B cell (primary cell): Measurements from ENCODE around the gene AKT3. TPM values are rescaled to one million over a fixed set of nuclear protein-coding genes. Genes with fewer than 3 reads are reported as not detected.

Source experiments
- ATAC-seq: fragments of 200-7000 bp; cut with Tn5 transposase; one replicate; pipeline ENCODE4 v1.10.0; 2021; ENCODE audit warnings: low read depth, mild to moderate bottlenecking, moderate number of reproducible peaks, moderate library complexity
- CTCF ChIA-PET: fragments of 350-600 bp; sonication (Branson Sonifier 250); formaldehyde crosslinking; loops from one replicate; lab custom pipeline; 2021; ENCODE audit warnings: antibody characterized with exemption, inconsistent platforms; lab: Charles Lee
- POLR2A ChIA-PET: fragments of 350-600 bp; sonication (Branson Sonifier 250); formaldehyde crosslinking; loops from one replicate; lab custom pipeline; 2021; ENCODE audit warnings: antibody characterized with exemption; lab: Charles Lee
- DNase-seq: peaks from one replicate; pipeline ENCODE4 v3.0.0; 2013
- H2AFZ ChIP-seq: 2 replicates; pipeline ENCODE4 v1.6.1; 2012; ENCODE audit warnings: mild to moderate bottlenecking, low read depth, low read length; ENCODE audit not compliant: insufficient read depth, poor library complexity, severe bottlenecking
- H3K27ac ChIP-seq, 2 donors: 1 replicate in 1 of 2; 2 replicates in 1 of 2; pipeline ENCODE4 v1.5.1; 2012 to 2013; ENCODE audit warnings: low read length in 2 of 2, mild to moderate bottlenecking in 2 of 2, moderate library complexity in 1 of 2
- H3K27me3 ChIP-seq, 4 experiments: fragments of 200-600 bp in 1 of 4; sonication (generic) in 1 of 4; replicated peaks in 1 of 4; 1 replicate in 2 of 4; 2 replicates in 2 of 4; pipeline versions ENCODE4 v1.6.1 to v1.7.0; 2013 to 2016; ENCODE audit warnings: low read length in 3 of 4, mild to moderate bottlenecking in 2 of 4, mixed read lengths in 1 of 4, moderate library complexity in 1 of 4; ENCODE audit not compliant: insufficient read depth in 4 of 4, control insufficient read depth in 3 of 4; ENCODE audit errors: control extremely low read depth in 1 of 4
- H3K36me3 ChIP-seq, 2 experiments: replicated peaks in 1 of 2; 1 replicate in 1 of 2; 2 replicates in 1 of 2; pipeline versions ENCODE4 v1.6.1 to v1.7.1; 2013; ENCODE audit warnings: low read length in 1 of 2; ENCODE audit not compliant: insufficient read depth in 2 of 2, control insufficient read depth in 1 of 2; ENCODE audit errors: control extremely low read depth in 1 of 2, extremely low read depth in 1 of 2
- H3K4me1 ChIP-seq, 2 donors: fragments of 200-600 bp in 1 of 2; sonication (generic) in 1 of 2; 1 replicate in 1 of 2; 2 replicates in 1 of 2; pipeline versions ENCODE4 v1.5.1 to v1.6.1; 2013 to 2017; ENCODE audit warnings: low read length in 2 of 2; ENCODE audit not compliant: control insufficient read depth in 2 of 2, insufficient read depth in 2 of 2
- H3K4me2 ChIP-seq: replicated peaks from 2 replicates; pipeline ENCODE3; 2012; ENCODE audit warnings: mild to moderate bottlenecking, low read depth, low read length; ENCODE audit not compliant: poor library complexity, severe bottlenecking
- H3K4me3 ChIP-seq, 5 experiments: fragments of 200-600 bp in 1 of 5; sonication (generic) in 1 of 5; 1 replicate in 3 of 5; 2 replicates in 2 of 5; pipeline versions ENCODE4 v1.5.1 to v1.7.0; 2011 to 2016; ENCODE audit warnings: low read length in 4 of 5, mild to moderate bottlenecking in 4 of 5, low read depth in 2 of 5, control low read depth in 1 of 5, moderate library complexity in 1 of 5; ENCODE audit not compliant: insufficient read depth in 1 of 5; ENCODE audit errors: control extremely low read depth in 1 of 5, extremely low read depth in 1 of 5
- H3K79me2 ChIP-seq: fragments of 200-600 bp; sonication (generic); one replicate; pipeline ENCODE4 v1.6.0; 2016; ENCODE audit warnings: low read length; ENCODE audit not compliant: control insufficient read depth, insufficient read depth
- H3K9ac ChIP-seq: fragments of 200-600 bp; sonication (generic); 2 replicates; pipeline ENCODE4 v1.6.1; 2017; ENCODE audit warnings: mild to moderate bottlenecking, low read length, moderate library complexity
- H3K9me3 ChIP-seq, 3 donors: one replicate each; pipeline versions ENCODE4 v1.6.1 to v1.7.1; 2013; ENCODE audit warnings: low read length in 2 of 3; ENCODE audit not compliant: control insufficient read depth in 2 of 3, insufficient read depth in 1 of 3; ENCODE audit errors: control extremely low read depth in 1 of 3
- H4K20me1 ChIP-seq: 2 replicates; pipeline ENCODE4 v1.6.0; 2012; ENCODE audit warnings: mild to moderate bottlenecking, low read length; ENCODE audit not compliant: insufficient read depth, control insufficient read depth, poor library complexity, severe bottlenecking
- H3K27ac Mint-ChIP-seq: one replicate; pipeline ENCODE4 v1.8.0; 2021; ENCODE audit warnings: mixed read lengths
- H3K27me3 Mint-ChIP-seq: one replicate; pipeline ENCODE4 v1.8.0; 2021; ENCODE audit warnings: mixed read lengths
- H3K4me1 Mint-ChIP-seq: one replicate; pipeline ENCODE4 v1.8.0; 2021; ENCODE audit warnings: mixed read lengths
- H3K4me3 Mint-ChIP-seq: one replicate; pipeline ENCODE4 v1.8.0; 2021; ENCODE audit warnings: mixed read lengths
- H3K9me3 Mint-ChIP-seq: one replicate; pipeline ENCODE4 v1.8.0; 2022; ENCODE audit warnings: mixed read lengths; ENCODE audit not compliant: insufficient read depth
- CTCF ChIP-seq: fragments of 200-600 bp; IDR thresholded peaks from one replicate; pipeline ENCODE4 v1.8.0; 2022; ENCODE audit warnings: antibody characterized with exemption, mild to moderate bottlenecking
- EZH2 ChIP-seq: IDR thresholded peaks from 2 replicates; pipeline ENCODE4 v1.6.1; 2012; ENCODE audit warnings: borderline replicate concordance, low read depth, mild to moderate bottlenecking, moderate library complexity, low read length; ENCODE audit not compliant: insufficient read depth, poor library complexity, severe bottlenecking
- WGBS: methylation state at CpG from one replicate; pipeline ENCODE4 v1.1.5; 2013; ENCODE audit warnings: missing lambda C conversion rate; ENCODE audit not compliant: insufficient coverage; 5-methylcytosine and 5-hydroxymethylcytosine counted together
- intact Hi-C: fragments of 100-400 bp; cut with micrococcal nuclease; formaldehyde crosslinking; loops from one replicate; pipeline ENCODE4 v1.10.0; 2022
- polyA plus RNA-seq: library from polyadenylated mRNA; depleted of rRNA; stranded (reverse); fragments of >200 nt; gene quantifications from 2 replicates; pipeline ENCODE4 v1.2.3, GENCODE V29; 2012
- total RNA-seq, 2 donors: library from RNA; stranded (reverse); fragments of 120-200 nt in 1 of 2; gene quantifications; 1 replicate in 1 of 2; 2 replicates in 1 of 2; pipeline versions ENCODE4 v1.2.3 to v1.2.4, GENCODE V29; 2013 to 2022

The AKT3 gene
- total and polyA plus RNA-seq, 2 donors (not counting 1 experiment from before 2014, with no cell fraction given), result 4.4 to 148 TPM

DNA sequence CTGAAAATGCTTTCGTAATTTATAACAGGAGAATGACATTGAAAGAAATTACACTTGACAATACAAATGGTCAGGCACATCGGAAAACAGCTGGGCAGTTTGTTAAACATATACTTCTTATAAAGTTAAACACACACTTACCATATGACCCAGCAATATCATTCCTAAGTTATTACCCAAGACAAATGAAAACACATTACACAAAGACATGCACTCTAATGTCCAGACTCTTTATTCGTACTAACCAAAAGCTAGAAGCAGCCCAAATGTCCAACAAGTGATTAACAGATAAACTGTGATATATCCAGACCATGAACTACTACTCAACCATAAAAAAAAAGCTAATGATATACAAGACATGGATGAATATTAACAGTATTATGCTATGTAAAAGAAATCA is 8.5 kb downstream of the AKT3 start:
- Histone ChIP-seq H3K36me3 (no peaks in the 10 kb centered on the region), H3K27me3 (no peaks in the 10 kb centered on the region), H3K79me2 (peaks cover 27% of the 10 kb centered on the region), H3K4me3 (no peak overlapping the region), H3K4me2 (no peak overlapping the region), H3K27ac (no peak overlapping the region), H3K9ac (no peak overlapping the region), H3K4me1 (no peaks in the 10 kb centered on the region), H4K20me1 (peaks cover 7% of the 10 kb centered on the region), H3K9me3 (peaks cover 0 to 5% (median 0%) of the 10 kb centered on the region in 3 donors), H2AFZ (no peak overlapping the region)
- WGBS, result 100% methylated on average over 2 of the region's 3 CpGs
- ATAC-seq (no peak), DNase-seq (no peak)
- no peaks in the 10 kb centered on the region for H3K9me3 Mint-ChIP-seq
- no peak overlapping the region for H3K4me3 Mint-ChIP-seq
- ChIA-PET CTCF (no interaction called here), POLR2A (no interaction called here)
- TF ChIP-seq EZH2 (no peak), CTCF (no peak)
- peaks cover 33% of the 10 kb centered on the region for H3K4me1 Mint-ChIP-seq
- H3K27ac Mint-ChIP-seq, result no peak overlapping the region
- intact Hi-C loops, result no loop called here
- H3K27me3 Mint-ChIP-seq, result no peaks in the 10 kb centered on the region

DNA sequence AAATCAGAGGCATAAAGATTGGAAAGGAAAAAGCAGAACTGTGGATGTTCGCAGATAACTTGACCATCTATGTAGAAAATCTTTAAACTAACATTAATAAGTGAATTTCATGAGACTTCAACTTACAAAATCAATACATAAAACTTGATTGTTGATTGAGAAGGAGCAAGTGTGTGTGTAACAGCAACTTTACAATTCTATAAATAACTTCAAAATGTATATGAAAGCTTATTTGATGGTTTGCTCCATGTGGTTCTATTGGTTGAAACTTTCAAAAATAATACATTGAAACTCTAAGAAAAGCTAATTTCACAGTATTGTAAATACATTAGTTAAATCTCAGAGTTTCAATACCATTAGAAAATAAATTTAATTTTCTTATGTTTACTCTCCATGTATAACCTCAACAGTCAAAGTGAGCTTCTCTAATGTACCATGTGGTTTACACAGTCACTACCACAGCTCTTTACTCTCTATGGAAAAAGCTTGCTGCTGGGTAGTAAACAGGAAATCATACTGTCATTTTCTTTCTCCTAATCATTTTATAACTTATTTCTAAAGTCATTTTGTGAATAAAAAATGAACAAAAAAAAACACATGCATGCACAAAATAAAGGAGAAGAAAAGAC is 12.0 kb downstream of the AKT3 start:
- Histone ChIP-seq H3K9ac (no peak overlapping the region), H3K9me3 (peaks cover 0 to 5% (median 0%) of the 10 kb centered on the region in 3 donors), H3K4me3 (no peak overlapping the region), H3K36me3 (no peaks in the 10 kb centered on the region), H3K4me1 (no peaks in the 10 kb centered on the region), H3K27ac (no peak overlapping the region), H3K4me2 (no peak overlapping the region), H2AFZ (no peak overlapping the region), H3K27me3 (no peaks in the 10 kb centered on the region), H4K20me1 (peaks cover 7% of the 10 kb centered on the region), H3K79me2 (peaks cover 36% of the 10 kb centered on the region)
- WGBS, result no CpG with 5 or more reads among the region's 1 CpG
- ATAC-seq (no peak), DNase-seq (no peak)
- Mint-ChIP-seq H3K27me3 (no peaks in the 10 kb centered on the region), H3K27ac (no peak overlapping the region), H3K9me3 (no peaks in the 10 kb centered on the region), H3K4me3 (no peak overlapping the region), H3K4me1 (peaks cover 18% of the 10 kb centered on the region)
- intact Hi-C loops, result no loop called here
- TF ChIP-seq EZH2 (no peak), CTCF (no peak)
- ChIA-PET CTCF (interaction anchor here (1.4 kb wide), 1 partner anchor 17 kb away, joined by 4 read pairs; no protein-coding TSS in a partner anchor), POLR2A (interaction anchor here (0.5 kb wide), 1 partner anchor 15 kb away, joined by 4 read pairs; no protein-coding TSS in a partner anchor)
